ENCODE data around the gene MSH5. TPM values are rescaled to one million over a fixed set of nuclear protein-coding genes. Genes with fewer than 3 reads are reported as not detected.
"Not testable (repeated sequence)": the region's sequence is repeated elsewhere in the genome, so short reads cannot be mapped to it uniquely, and the experiment has no call there.

The MSH5 gene
- total and polyA plus RNA-seq, 5 donors = 1.8 to 3.2 (median 3.0) TPM

- DNase-seq (no peak), ATAC-seq (peak; percentile 8 to 33)
- intact Hi-C loops (cut with DNase I) = no loop called here
- 1% methylated on average over 10 of the region's 10 CpGs for WGBS
- Histone ChIP-seq H3K4me1 (ENCODE audit: control insufficient read depth, insufficient read depth, low read length) (peaks cover 7% of the 10 kb centered on the region), H3K27me3 (ENCODE audit: control insufficient read depth, insufficient read depth) (no peaks in the 10 kb centered on the region), H3K4me3 (ENCODE audit: low read length) (peak overlapping the region; percentile 84), H3K27ac (ENCODE audit: low read length) (peak overlapping the region; percentile 98), H3K9me3 (ENCODE audit: control insufficient read depth, low read length) (no peaks in the 10 kb centered on the region)
Observed at GRCh38 chr6:31702405-31702818, 37.4 kb upstream of the MSH5 start.

GRCh38 chr6:31702819-31703716 lies 36.7 kb upstream of the MSH5 start, which contains the start of gene ABHD16A:
Gene ABHD16A (minus strand): TSS chr6:31703324. CDS start chr6:31703281, 43 bp downstream.
- intact Hi-C loops (cut with DNase I) = no loop called here
- Histone ChIP-seq H3K27me3 (ENCODE audit: control insufficient read depth, insufficient read depth) (no peaks in the 10 kb centered on the region), H3K27ac (ENCODE audit: low read length) (peak within 1 kb of the TSS; percentile 98), H3K4me1 (ENCODE audit: control insufficient read depth, insufficient read depth, low read length) (peaks cover 7% of the 10 kb centered on the region), H3K9me3 (ENCODE audit: control insufficient read depth, low read length) (no peaks in the 10 kb centered on the region), H3K4me3 (ENCODE audit: low read length) (peak within 1 kb of the TSS; percentile 84)
- ATAC-seq (peak; percentile 98), DNase-seq (peak; percentile 99 to 100 (median 100))
- 1% methylated on average over 54 of the region's 54 CpGs for WGBS

GRCh38 chr6:31705931-31706330 lies 33.9 kb upstream of the MSH5 start:
- DNase-seq = no peak
- no peaks in the 10 kb centered on the region for H3K9me3 ChIP-seq (ENCODE audit: control insufficient read depth, low read length)
- H3K4me1 ChIP-seq (ENCODE audit: control insufficient read depth, insufficient read depth, low read length) = peaks cover 7% of the 10 kb centered on the region
- no peak for ATAC-seq
- no peaks in the 10 kb centered on the region for H3K27me3 ChIP-seq (ENCODE audit: control insufficient read depth, insufficient read depth)
- intact Hi-C loops (cut with DNase I) = no loop called here
- no peak overlapping the region for H3K27ac ChIP-seq (ENCODE audit: low read length)
- no peak overlapping the region for H3K4me3 ChIP-seq (ENCODE audit: low read length)
- 91% methylated on average over 6 of the region's 6 CpGs for WGBS

GRCh38 chr6:31706599-31706998 lies 33.2 kb upstream of the MSH5 start, which contains the start of gene LY6G6F:
Gene LY6G6F (plus strand): TSS chr6:31706866. CDS start chr6:31706907, 41 bp downstream.
- DNase-seq = no peak
- H3K27me3 ChIP-seq (ENCODE audit: control insufficient read depth, insufficient read depth) = no peaks in the 10 kb centered on the region
- WGBS = 21% methylated on average over 3 of the region's 3 CpGs
- peaks cover 5% of the 10 kb centered on the region for H3K4me1 ChIP-seq (ENCODE audit: control insufficient read depth, insufficient read depth, low read length)
- H3K9me3 ChIP-seq (ENCODE audit: control insufficient read depth, low read length) = no peaks in the 10 kb centered on the region
- H3K27ac ChIP-seq (ENCODE audit: low read length) = no peak within 1 kb of the TSS
- intact Hi-C loops (cut with DNase I) = no loop called here
- no peak within 1 kb of the TSS for H3K4me3 ChIP-seq (ENCODE audit: low read length)
- ATAC-seq = no peak

- Histone ChIP-seq H3K27me3 (ENCODE audit: control insufficient read depth, insufficient read depth) (no peaks in the 10 kb centered on the region), H3K4me3 (ENCODE audit: low read length) (no peak overlapping the region), H3K27ac (ENCODE audit: low read length) (no peak overlapping the region), H3K9me3 (ENCODE audit: control insufficient read depth, low read length) (no peaks in the 10 kb centered on the region), H3K4me1 (ENCODE audit: control insufficient read depth, insufficient read depth, low read length) (no peaks in the 10 kb centered on the region)
- 88% methylated on average over 10 of the region's 10 CpGs for WGBS
- DNase-seq (no peak), ATAC-seq (no peak)
- intact Hi-C loops (cut with DNase I) = no loop called here
Observed at GRCh38 chr6:31707701-31708100, 32.1 kb upstream of the MSH5 start.

- ATAC-seq (no peak), DNase-seq (no peak)
- Histone ChIP-seq H3K9me3 (ENCODE audit: control insufficient read depth, low read length) (no peaks in the 10 kb centered on the region), H3K4me3 (ENCODE audit: low read length) (no peak overlapping the region), H3K27ac (ENCODE audit: low read length) (no peak overlapping the region), H3K27me3 (ENCODE audit: control insufficient read depth, insufficient read depth) (no peaks in the 10 kb centered on the region), H3K4me1 (ENCODE audit: control insufficient read depth, insufficient read depth, low read length) (no peaks in the 10 kb centered on the region)
- WGBS = 93% methylated on average over 3 of the region's 3 CpGs
- intact Hi-C loops (cut with DNase I) = no loop called here
Observed at GRCh38 chr6:31708224-31708623, 31.6 kb upstream of the MSH5 start.

GRCh38 chr6:31709157-31709556 lies 30.6 kb upstream of the MSH5 start:
- H3K27ac ChIP-seq (ENCODE audit: low read length); intact Hi-C loops (cut with DNase I); H3K4me1 ChIP-seq (ENCODE audit: control insufficient read depth, insufficient read depth, low read length); ATAC-seq; H3K27me3 ChIP-seq (ENCODE audit: control insufficient read depth, insufficient read depth); DNase-seq; H3K4me3 ChIP-seq (ENCODE audit: low read length); H3K9me3 ChIP-seq (ENCODE audit: control insufficient read depth, low read length): not testable (repeated sequence)
- 88% methylated on average over 11 of the region's 11 CpGs for WGBS

- Histone ChIP-seq H3K9me3 (ENCODE audit: control insufficient read depth, low read length) (no peaks in the 10 kb centered on the region), H3K4me3 (ENCODE audit: low read length) (no peak overlapping the region), H3K27me3 (ENCODE audit: control insufficient read depth, insufficient read depth) (no peaks in the 10 kb centered on the region), H3K4me1 (ENCODE audit: control insufficient read depth, insufficient read depth, low read length) (no peaks in the 10 kb centered on the region), H3K27ac (ENCODE audit: low read length) (no peak overlapping the region)
- 46% methylated on average over 5 of the region's 5 CpGs for WGBS
- no peak for ATAC-seq
- no peak for DNase-seq
- intact Hi-C loops (cut with DNase I) = no loop called here
Observed at GRCh38 chr6:31710523-31711219, 29.1 kb upstream of the MSH5 start.

GRCh38 chr6:31711233-31711632 lies 28.6 kb upstream of the MSH5 start:
- Histone ChIP-seq H3K9me3 (ENCODE audit: control insufficient read depth, low read length) (no peaks in the 10 kb centered on the region), H3K27ac (ENCODE audit: low read length) (no peak overlapping the region), H3K4me3 (ENCODE audit: low read length) (no peak overlapping the region), H3K4me1 (ENCODE audit: control insufficient read depth, insufficient read depth, low read length) (no peaks in the 10 kb centered on the region), H3K27me3 (ENCODE audit: control insufficient read depth, insufficient read depth) (no peaks in the 10 kb centered on the region)
- intact Hi-C loops (cut with DNase I) = no loop called here
- DNase-seq (no peak), ATAC-seq (peak; percentile 27 to 29)
- 46% methylated on average over 8 of the region's 8 CpGs for WGBS

- Histone ChIP-seq H3K4me3 (ENCODE audit: low read length) (no peak overlapping the region), H3K9me3 (ENCODE audit: control insufficient read depth, low read length) (no peaks in the 10 kb centered on the region), H3K27me3 (ENCODE audit: control insufficient read depth, insufficient read depth) (no peaks in the 10 kb centered on the region), H3K27ac (ENCODE audit: low read length) (no peak overlapping the region), H3K4me1 (ENCODE audit: control insufficient read depth, insufficient read depth, low read length) (no peaks in the 10 kb centered on the region)
- ATAC-seq = peak; percentile 26 to 54
- WGBS = 74% methylated on average over 8 of the region's 8 CpGs
- DNase-seq = no peak
- intact Hi-C loops (cut with DNase I) = no loop called here
Observed at GRCh38 chr6:31712296-31712695, 27.5 kb upstream of the MSH5 start.

GRCh38 chr6:31713465-31713864 lies 26.3 kb upstream of the MSH5 start:
- WGBS = 63% methylated on average over 4 of the region's 4 CpGs
- H3K9me3 ChIP-seq (ENCODE audit: control insufficient read depth, low read length) = no peaks in the 10 kb centered on the region
- no peaks in the 10 kb centered on the region for H3K27me3 ChIP-seq (ENCODE audit: control insufficient read depth, insufficient read depth)
- H3K27ac ChIP-seq (ENCODE audit: low read length) = no peak overlapping the region
- H3K4me1 ChIP-seq (ENCODE audit: control insufficient read depth, insufficient read depth, low read length) = no peaks in the 10 kb centered on the region
- intact Hi-C loops (cut with DNase I) = no loop called here
- no peak overlapping the region for H3K4me3 ChIP-seq (ENCODE audit: low read length)
- no peak for ATAC-seq
- DNase-seq = no peak
